SK-N-DZ (cell line): Measurements from ENCODE around the gene IPCEF1. TPM values are rescaled to one million over a fixed set of nuclear protein-coding genes. Genes with fewer than 3 reads are reported as not detected.

Source experiments
- DNase-seq: peaks from one replicate; pipeline ENCODE4 v3.0.0-alpha.2; 2015; ENCODE audit warnings: low spot score
- polyA plus RNA-seq, 2 experiments: library from polyadenylated mRNA; depleted of rRNA; stranded (reverse); fragments of >200 nt; gene quantifications; 2 replicates each; pipeline ENCODE4 v1.2.3, GENCODE V29; 2014

IPCEF1 gene
- polyA plus RNA-seq (2014; cell fraction: cytosol; rRNA removed), result not detected in 2 replicates
- not detected in 2 replicates for polyA plus RNA-seq (2014; cell fraction: nucleus; rRNA removed)

- DNase-seq, result no peak
Measured at GRCh38 chr6:154356690-154357089, at the start of gene IPCEF1. Gene IPCEF1, minus strand, starts transcription at chr6:154356803. Its CDS starts 90,856 bp downstream, at chr6:154265947.

- no peak for DNase-seq
Measured at GRCh38 chr6:154406301-154406700, 49.7 kb upstream of the IPCEF1 start.

- DNase-seq, result no peak
Measured at GRCh38 chr6:154404791-154405400, 48.3 kb upstream of the IPCEF1 start.

GRCh38 chr6:154403788-154404187 lies 47.2 kb upstream of the IPCEF1 start:
- DNase-seq, result no peak

GRCh38 chr6:154402081-154402780 lies 45.6 kb upstream of the IPCEF1 start:
- no peak for DNase-seq

- no peak for DNase-seq
Measured at GRCh38 chr6:154399097-154399496, 42.5 kb upstream of the IPCEF1 start.

GRCh38 chr6:154397491-154398195 lies 41.0 kb upstream of the IPCEF1 start:
- DNase-seq, result no peak

- no peak for DNase-seq
Measured at GRCh38 chr6:154395878-154396277, 39.3 kb upstream of the IPCEF1 start.

GRCh38 chr6:154395316-154395715 lies 38.7 kb upstream of the IPCEF1 start:
- DNase-seq, result no peak

- DNase-seq, result no peak
Measured at GRCh38 chr6:154394571-154394970, 38.0 kb upstream of the IPCEF1 start.

- DNase-seq, result no peak
Measured at GRCh38 chr6:154390034-154390433, 33.4 kb upstream of the IPCEF1 start.

- DNase-seq, result no peak
Measured at GRCh38 chr6:154388803-154389202, 32.2 kb upstream of the IPCEF1 start.

- DNase-seq, result no peak
Measured at GRCh38 chr6:154386848-154387717, 30.5 kb upstream of the IPCEF1 start.

- DNase-seq, result no peak
Measured at GRCh38 chr6:154384191-154384590, 27.6 kb upstream of the IPCEF1 start.

GRCh38 chr6:154383273-154383672 lies 26.7 kb upstream of the IPCEF1 start:
- DNase-seq, result no peak

- DNase-seq, result no peak
Measured at GRCh38 chr6:154382740-154383139, 26.1 kb upstream of the IPCEF1 start.

- no peak for DNase-seq
Measured at GRCh38 chr6:154381548-154381947, 24.9 kb upstream of the IPCEF1 start.

- DNase-seq, result no peak
Measured at GRCh38 chr6:154380741-154381140, 24.1 kb upstream of the IPCEF1 start.

- no peak for DNase-seq
Measured at GRCh38 chr6:154379585-154379984, 23.0 kb upstream of the IPCEF1 start.

- DNase-seq, result no peak
Measured at GRCh38 chr6:154378518-154378917, 21.9 kb upstream of the IPCEF1 start.

- no peak for DNase-seq
Measured at GRCh38 chr6:154377726-154378125, 21.1 kb upstream of the IPCEF1 start.

- DNase-seq, result no peak
Measured at GRCh38 chr6:154373971-154374370, 17.4 kb upstream of the IPCEF1 start.
